GM18867 (cell line): ENCODE data around the gene PGA4.
"Not testable (repeated sequence)": the region's sequence is repeated elsewhere in the genome, so short reads cannot be mapped to it uniquely, and the experiment has no call there.

Experiments
- ATAC-seq: cut with Tn5 transposase; IDR thresholded peaks from one replicate; pipeline ENCODE4 v1.9.1; 2021; ENCODE audit warnings: mild to moderate bottlenecking, moderate library complexity; ENCODE audit not compliant: unreplicated experiment

PGA4 gene

DNA sequence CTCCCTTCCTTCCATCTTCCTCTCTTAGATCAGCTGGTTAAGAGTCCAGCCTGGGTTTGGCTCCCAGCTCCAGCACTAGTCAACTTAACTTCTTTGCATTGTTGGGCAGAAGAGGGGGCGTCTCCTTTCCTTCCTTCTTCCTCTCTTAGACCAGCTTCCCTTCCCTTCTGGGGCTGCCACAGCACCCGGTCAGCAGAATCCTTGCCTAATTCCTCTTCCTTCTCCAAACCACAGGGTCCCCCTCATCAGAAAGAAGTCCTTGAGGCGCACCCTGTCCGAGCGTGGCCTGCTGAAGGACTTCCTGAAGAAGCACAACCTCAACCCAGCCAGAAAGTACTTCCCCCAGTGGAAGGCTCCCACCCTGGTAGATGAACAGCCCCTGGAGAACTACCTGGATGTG lies 18.3 kb upstream of the PGA4 start:
- ATAC-seq, result not testable (repeated sequence)

DNA sequence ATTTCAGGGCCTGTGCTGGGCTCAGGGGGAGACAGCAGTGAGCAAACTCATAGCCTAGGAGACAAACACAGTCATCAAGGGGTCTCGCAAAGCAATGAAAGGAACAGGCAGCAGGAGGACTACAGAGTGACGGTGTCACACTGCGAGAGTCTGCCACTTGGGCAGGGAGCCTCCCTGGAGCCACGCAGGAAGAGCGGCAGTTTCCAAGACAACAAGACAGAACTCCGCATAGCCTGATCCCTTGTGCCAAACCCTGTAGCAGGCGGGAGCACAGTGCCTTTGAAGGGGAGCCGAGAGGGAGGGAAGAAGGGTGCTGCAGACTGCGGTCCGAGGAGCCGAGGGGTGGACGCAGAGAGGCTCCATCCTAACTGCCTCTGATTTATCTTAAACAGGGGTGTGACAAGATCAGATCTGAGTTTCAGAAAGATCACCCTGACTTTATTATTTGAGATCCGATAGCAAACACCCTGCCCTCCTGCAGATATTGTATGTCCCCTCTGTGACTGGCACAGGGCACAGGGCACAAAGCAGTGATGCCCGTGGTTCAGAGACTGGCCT lies 17.6 kb upstream of the PGA4 start:
- not testable (repeated sequence) for ATAC-seq

DNA sequence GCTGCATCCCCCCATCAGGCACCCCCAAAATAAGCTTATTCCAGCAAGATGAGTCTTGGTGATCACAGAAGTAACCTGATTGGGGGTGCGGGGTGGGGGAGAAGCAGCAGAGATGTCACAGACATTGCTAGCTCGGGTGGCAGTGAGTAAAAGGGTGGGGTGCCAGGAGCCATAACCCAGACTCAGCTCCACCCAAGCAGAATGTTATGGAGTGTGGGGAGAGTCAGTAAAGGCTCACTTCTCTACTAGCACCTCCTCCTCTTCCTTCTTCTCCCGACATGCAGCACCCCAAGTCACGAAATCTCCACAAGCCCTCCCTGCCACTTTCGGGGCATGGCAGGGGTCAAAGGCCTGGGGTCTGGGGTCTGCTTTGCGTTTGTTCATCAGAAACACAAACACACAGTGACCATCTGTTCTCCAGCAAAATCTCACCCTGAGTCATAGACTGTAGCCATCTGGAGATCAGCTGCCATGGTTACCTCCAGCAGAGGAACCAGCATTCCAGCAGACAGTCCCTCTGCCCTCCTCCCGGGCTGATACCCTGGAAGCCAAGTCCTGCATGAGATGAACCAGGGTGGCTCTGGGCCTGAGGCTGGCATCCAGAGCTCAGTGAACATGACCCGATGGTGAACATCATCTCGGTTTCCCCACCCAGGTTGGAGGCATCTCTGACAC lies 14.4 kb upstream of the PGA4 start:
- not testable (repeated sequence) for ATAC-seq

DNA sequence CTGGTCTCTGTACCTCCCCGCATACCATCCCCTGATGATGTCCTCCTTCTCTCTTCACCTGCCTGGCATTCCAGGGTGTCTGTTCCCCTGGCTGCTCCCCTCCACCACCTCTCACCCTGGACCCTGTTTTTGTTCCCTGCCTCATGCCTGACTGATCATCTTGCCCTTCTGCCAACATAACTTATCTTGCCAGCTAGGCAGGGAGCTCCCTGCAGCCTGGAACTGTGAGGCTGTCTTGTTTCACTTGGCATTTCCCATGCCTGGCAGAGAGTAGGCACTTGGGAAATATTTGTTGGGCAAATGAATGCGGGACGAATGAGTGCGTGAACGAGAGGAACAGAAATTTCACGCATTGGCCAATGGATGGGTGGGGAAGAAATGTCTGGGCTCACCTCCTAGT lies 11.5 kb upstream of the PGA4 start:
- not testable (repeated sequence) for ATAC-seq

DNA sequence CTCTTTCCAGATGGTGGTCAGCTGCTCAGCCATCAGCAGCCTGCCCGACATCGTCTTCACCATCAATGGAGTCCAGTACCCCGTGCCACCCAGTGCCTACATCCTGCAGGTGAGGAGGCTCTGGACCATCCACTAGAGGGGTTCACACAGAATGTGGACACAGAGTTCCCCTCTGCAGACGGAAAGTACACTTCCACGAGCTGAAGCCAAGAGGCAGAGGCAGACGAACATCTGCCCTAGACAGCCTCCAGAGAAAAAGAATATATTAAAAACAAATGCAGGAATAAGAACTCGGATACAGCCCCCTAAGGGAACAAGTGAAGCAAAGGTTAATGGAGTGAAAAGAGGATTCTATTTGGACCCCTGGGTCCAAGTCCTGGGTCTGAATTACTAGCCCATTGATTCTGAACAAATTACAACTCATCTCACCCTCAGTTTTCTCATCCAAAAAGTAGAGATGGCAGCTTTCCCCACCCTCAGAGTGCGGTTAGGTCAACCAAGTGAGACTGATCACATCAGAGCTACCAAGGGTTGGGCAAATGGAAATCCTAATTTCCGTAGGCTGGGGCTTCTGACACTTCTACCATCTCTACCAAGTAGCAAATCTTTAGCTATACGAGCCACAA lies 10.7 kb upstream of the PGA4 start:
- not testable (repeated sequence) for ATAC-seq

DNA sequence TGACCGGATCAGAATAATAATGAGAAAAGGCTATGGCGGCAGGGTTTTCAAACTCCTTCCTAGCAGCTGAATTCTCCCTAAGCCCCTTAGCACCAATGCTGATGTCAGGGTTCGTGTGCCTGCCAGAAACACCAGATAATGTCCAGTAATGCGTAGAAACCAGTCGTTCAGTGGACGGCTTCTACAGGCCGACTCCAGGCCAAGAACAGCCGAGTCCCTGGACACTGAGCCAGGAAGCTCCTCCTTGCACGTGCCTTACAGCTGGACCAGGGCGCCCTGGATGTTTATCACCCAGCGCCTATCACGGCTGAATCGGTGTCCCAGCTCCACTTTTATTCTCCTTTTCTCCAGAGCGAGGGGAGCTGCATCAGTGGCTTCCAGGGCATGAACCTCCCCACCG lies 9.9 kb upstream of the PGA4 start:
- ATAC-seq, result not testable (repeated sequence)

DNA sequence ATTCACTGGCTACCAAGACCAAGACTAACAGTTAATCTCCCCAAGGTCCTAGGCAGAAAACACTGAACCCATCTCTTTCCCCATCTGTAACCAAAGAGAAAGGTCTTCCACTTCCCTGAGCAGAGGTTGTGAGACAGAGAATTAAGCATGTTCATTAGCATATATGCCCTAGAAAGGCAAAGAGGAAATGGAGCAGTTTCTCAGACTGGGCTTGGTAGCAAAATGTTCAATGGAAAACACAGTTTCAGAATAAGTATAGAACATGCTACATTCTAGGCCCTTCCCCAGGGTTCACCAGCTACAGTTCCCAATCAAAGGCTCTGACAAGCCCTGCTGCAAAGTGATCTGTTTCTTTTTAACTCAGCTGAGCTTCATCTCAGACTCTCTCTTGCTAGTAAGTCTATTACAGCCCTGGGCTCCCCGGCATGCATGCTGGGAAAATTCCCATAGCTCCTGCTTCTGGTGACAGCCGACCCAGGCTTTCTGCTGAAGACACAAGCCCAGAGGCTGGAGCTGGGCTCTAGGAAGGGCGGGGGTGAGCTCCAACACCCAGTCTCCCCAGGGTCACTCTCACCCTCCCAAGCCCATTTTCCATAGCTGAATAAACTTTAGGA lies 8.3 kb upstream of the PGA4 start:
- not testable (repeated sequence) for ATAC-seq

DNA sequence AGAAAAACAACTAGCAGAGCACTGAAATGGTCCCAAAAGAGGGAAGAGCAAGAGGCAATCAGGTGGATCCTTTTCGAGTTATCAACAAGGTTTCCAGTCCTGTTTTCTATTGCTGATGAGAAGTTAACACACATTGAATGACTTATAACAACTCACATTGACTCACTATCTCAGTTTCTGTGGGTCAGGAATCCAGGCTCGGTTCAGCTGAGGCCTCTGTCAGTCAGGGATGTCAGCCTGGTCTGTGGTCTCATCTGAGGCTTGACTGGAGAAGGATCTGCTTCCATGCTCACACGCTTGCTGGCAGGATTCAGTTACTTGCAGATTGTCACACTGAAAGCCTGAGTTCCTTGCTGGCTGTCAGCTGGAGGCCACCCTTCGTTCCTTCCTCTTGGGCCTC lies 3.8 kb upstream of the PGA4 start:
- not testable (repeated sequence) for ATAC-seq

DNA sequence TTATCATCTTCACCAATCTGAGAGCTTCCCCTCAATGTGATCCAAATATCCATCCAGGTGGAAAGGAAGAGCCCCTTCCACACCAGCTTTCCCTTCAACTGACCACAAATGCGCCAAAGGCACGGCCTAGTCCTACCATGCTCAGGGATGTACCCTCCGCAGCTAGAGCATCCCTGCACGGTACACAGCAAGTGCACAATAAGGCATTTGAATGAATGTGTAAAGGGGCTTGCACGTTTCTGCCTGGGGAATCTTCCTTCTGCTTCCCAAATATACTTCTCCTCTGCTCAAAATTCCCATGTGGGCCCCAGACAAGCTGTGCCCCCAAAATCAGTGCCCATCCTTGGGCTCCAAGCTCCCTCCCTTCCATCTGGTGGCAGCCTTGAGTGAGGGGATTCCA lies 3.1 kb upstream of the PGA4 start:
- ATAC-seq, result not testable (repeated sequence)

DNA sequence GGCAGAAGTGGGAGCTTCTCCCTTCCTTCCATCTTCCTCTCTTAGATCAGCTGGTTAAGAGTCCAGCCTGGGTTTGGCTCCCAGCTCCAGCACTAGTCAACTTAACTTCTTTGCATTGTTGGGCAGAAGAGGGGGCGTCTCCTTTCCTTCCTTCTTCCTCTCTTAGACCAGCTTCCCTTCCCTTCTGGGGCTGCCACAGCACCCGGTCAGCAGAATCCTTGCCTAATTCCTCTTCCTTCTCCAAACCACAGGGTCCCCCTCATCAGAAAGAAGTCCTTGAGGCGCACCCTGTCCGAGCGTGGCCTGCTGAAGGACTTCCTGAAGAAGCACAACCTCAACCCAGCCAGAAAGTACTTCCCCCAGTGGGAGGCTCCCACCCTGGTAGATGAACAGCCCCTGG lies 545 bp downstream of the PGA4 start:
- not testable (repeated sequence) for ATAC-seq

DNA sequence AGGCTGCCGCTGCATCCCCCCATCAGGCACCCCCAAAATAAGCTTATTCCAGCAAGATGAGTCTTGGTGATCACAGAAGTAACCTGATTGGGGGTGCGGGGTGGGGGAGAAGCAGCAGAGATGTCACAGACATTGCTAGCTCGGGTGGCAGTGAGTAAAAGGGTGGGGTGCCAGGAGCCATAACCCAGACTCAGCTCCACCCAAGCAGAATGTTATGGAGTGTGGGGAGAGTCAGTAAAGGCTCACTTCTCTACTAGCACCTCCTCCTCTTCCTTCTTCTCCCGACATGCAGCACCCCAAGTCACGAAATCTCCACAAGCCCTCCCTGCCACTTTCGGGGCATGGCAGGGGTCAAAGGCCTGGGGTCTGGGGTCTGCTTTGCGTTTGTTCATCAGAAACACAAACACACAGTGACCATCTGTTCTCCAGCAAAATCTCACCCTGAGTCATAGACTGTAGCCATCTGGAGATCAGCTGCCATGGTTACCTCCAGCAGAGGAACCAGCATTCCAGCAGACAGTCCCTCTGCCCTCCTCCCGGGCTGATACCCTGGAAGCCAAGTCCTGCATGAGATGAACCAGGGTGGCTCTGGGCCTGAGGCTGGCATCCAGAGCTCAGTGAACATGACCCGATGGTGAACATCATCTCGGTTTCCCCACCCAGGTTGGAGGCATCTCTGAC lies 4.5 kb downstream of the PGA4 start:
- ATAC-seq, result not testable (repeated sequence)

DNA sequence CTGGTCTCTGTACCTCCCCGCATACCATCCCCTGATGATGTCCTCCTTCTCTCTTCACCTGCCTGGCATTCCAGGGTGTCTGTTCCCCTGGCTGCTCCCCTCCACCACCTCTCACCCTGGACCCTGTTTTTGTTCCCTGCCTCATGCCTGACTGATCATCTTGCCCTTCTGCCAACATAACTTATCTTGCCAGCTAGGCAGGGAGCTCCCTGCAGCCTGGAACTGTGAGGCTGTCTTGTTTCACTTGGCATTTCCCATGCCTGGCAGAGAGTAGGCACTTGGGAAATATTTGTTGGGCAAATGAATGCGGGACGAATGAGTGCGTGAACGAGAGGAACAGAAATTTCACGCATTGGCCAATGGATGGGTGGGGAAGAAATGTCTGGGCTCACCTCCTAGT lies 7.3 kb downstream of the PGA4 start:
- ATAC-seq, result not testable (repeated sequence)

DNA sequence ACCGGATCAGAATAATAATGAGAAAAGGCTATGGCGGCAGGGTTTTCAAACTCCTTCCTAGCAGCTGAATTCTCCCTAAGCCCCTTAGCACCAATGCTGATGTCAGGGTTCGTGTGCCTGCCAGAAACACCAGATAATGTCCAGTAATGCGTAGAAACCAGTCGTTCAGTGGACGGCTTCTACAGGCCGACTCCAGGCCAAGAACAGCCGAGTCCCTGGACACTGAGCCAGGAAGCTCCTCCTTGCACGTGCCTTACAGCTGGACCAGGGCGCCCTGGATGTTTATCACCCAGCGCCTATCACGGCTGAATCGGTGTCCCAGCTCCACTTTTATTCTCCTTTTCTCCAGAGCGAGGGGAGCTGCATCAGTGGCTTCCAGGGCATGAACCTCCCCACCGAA lies 8.9 kb downstream of the PGA4 start:
- ATAC-seq, result not testable (repeated sequence)

DNA sequence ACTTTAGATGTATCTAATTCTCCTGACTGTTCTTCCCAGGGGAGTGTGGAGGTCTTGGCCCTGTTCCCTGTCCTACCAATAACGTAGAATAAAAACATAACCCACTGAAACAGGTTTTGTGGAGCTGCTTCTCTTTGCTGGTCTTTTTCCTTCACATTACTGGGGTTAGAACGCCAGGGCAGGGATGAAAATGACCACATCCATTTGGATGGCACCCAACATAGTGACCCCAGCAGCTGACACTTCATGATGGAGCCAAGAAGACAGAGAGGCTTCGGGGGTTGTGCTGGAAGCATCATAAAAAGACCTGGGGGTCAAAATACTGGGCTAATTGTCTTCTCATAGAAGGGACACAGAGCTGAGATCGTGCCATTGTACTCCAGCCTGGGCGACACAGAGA lies 9.4 kb downstream of the PGA4 start:
- ATAC-seq, result not testable (repeated sequence)

DNA sequence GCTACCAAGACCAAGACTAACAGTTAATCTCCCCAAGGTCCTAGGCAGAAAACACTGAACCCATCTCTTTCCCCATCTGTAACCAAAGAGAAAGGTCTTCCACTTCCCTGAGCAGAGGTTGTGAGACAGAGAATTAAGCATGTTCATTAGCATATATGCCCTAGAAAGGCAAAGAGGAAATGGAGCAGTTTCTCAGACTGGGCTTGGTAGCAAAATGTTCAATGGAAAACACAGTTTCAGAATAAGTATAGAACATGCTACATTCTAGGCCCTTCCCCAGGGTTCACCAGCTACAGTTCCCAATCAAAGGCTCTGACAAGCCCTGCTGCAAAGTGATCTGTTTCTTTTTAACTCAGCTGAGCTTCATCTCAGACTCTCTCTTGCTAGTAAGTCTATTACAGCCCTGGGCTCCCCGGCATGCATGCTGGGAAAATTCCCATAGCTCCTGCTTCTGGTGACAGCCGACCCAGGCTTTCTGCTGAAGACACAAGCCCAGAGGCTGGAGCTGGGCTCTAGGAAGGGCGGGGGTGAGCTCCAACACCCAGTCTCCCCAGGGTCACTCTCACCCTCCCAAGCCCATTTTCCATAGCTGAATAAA lies 10.5 kb downstream of the PGA4 start:
- ATAC-seq, result not testable (repeated sequence)

DNA sequence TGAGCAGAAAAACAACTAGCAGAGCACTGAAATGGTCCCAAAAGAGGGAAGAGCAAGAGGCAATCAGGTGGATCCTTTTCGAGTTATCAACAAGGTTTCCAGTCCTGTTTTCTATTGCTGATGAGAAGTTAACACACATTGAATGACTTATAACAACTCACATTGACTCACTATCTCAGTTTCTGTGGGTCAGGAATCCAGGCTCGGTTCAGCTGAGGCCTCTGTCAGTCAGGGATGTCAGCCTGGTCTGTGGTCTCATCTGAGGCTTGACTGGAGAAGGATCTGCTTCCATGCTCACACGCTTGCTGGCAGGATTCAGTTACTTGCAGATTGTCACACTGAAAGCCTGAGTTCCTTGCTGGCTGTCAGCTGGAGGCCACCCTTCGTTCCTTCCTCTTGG lies 15.0 kb downstream of the PGA4 start:
- ATAC-seq, result not testable (repeated sequence)

DNA sequence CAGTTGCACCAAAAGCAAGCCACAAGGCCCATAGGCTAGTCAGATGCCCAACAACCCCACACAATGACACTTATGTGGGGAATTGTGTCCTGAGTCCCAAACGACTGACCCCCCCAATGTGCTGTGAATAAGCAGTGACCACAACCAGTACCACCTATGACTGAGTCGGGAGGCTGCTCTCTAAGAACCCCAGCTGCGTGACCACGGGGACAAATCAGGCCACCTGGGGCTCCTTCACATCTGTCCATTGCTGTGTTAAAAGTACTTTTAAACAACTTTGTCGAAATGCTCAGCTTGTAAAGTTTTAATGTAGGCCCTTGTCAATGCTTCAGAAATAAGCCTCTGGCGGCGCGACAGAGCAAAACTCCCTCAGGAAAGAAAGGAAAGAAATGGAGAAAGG lies 18.1 kb downstream of the PGA4 start:
- ATAC-seq, result not testable (repeated sequence)

DNA sequence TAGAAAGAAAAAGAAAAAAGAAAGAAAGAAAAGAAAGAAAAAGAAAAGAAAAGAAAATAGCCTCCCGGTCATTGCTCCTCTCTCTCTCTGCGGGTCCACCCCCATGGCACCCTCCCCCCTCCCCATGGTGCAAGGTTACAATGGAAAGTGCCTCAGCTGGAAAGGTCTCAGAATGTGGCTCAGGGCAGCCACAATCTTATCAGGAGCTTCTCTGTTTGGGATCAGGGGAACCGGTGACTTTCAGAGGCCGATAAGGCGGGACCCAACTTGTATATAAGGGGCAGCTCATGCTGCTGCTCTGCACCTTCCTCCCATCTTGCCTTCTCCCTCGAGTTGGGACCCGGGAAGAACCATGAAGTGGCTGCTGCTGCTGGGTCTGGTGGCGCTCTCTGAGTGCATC lies 18.7 kb downstream of the PGA4 start, which contains the start of gene PGA5:
Gene PGA5 (plus strand): TSS at position 301 of the 400 bp plus-strand sequence. CDS start 52 bp downstream, at position 353.
- not testable (repeated sequence) for ATAC-seq

DNA sequence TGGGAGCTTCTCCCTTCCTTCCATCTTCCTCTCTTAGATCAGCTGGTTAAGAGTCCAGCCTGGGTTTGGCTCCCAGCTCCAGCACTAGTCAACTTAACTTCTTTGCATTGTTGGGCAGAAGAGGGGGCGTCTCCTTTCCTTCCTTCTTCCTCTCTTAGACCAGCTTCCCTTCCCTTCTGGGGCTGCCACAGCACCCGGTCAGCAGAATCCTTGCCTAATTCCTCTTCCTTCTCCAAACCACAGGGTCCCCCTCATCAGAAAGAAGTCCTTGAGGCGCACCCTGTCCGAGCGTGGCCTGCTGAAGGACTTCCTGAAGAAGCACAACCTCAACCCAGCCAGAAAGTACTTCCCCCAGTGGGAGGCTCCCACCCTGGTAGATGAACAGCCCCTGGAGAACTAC lies 19.4 kb downstream of the PGA4 start:
- ATAC-seq, result not testable (repeated sequence)

DNA sequence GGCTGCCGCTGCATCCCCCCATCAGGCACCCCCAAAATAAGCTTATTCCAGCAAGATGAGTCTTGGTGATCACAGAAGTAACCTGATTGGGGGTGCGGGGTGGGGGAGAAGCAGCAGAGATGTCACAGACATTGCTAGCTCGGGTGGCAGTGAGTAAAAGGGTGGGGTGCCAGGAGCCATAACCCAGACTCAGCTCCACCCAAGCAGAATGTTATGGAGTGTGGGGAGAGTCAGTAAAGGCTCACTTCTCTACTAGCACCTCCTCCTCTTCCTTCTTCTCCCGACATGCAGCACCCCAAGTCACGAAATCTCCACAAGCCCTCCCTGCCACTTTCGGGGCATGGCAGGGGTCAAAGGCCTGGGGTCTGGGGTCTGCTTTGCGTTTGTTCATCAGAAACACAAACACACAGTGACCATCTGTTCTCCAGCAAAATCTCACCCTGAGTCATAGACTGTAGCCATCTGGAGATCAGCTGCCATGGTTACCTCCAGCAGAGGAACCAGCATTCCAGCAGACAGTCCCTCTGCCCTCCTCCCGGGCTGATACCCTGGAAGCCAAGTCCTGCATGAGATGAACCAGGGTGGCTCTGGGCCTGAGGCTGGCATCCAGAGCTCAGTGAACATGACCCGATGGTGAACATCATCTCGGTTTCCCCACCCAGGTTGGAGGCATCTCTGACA lies 23.3 kb downstream of the PGA4 start:
- ATAC-seq, result not testable (repeated sequence)
